ENCODE results near the gene FOXP2.
A peak's percentile ranks its signal among the peaks of the same experiment; 100 is the strongest.
"Not testable (repeated sequence)": the region's sequence is repeated elsewhere in the genome, so short reads cannot be mapped to it uniquely, and the experiment has no call there.

FOXP2 gene

DNA sequence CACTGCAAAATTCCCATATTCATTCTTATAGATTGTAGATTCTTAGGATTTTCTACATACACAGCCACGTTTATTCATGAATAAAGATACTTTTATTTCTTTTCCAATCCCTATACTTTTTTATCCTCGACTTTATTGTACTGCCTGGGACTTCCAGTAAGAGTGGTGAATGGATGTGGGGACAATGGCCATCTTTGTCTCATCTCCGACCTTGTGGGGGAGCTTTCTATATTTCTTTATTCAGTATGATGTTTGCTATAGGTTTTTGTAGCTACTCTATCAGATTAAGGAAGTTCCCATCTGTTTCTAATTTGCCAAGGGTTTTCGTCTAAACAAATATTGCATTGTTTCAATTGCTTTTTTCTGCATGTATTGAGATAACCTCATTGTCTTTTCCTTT is 184.3 kb downstream of the FOXP2 start:
- DNase-seq (ENCODE audit: low read depth) = peak; percentile 41
- Histone ChIP-seq H3K4me3 (ENCODE audit: low read length) (no peak overlapping the region), H3K9ac (ENCODE audit: low read length) (no peak overlapping the region), H3K9me3 (ENCODE audit: control insufficient read depth, low read length) (no peaks in the 10 kb centered on the region), H3K36me3 (ENCODE audit: control insufficient read depth, insufficient read depth, low read length, severe bottlenecking) (no peaks in the 10 kb centered on the region), H3K4me1 (ENCODE audit: control insufficient read depth, insufficient read depth, low read length) (no peaks in the 10 kb centered on the region), H3K27me3 (replicated peaks; ENCODE audit: control insufficient read depth, insufficient read depth, low read length) (no peaks in the 10 kb centered on the region)

DNA sequence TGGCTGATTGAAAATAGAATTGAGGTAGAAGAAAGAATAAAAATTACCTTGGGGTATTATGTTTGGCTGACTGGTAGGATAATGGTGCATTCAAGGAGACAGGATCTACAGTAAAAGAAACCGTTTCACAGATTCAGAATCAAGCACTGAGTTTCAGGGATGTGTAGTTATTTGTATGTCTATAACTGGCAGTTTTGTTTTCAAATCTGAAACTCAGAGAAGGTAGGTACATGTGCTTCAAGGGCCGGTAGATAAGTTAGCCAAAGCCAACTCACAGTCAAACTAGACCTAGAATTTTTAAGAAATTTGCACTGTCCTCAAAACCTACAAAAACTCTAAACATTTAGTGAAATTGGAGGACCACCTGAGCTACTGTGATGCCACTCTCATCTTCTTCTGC is 191.5 kb downstream of the FOXP2 start:
- DNase-seq (ENCODE audit: low read depth) = no peak
- no peaks in the 10 kb centered on the region for H3K4me1 ChIP-seq (ENCODE audit: control insufficient read depth, insufficient read depth, low read length)

DNA sequence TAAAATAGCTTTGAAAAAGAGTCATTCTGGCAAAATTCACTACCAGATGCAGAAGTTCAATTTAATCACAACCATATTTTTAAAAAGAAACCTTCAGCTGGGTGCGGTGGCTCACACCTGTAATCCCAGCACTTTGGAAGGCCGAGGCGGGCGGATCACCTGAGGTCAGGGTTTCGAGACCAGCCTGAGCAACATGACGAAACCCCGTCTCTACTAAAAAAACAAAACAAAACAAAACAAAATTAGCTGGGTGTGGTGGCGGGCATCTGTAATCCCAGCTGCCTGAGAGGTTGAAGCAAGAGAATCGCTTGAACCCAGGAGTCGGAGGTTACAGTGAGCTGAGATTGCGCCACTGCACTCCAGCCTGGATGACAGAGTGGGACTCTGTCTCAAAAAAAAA is 194.2 kb downstream of the FOXP2 start:
- not testable (repeated sequence) for H3K27me3 ChIP-seq (replicated peaks; ENCODE audit: control insufficient read depth, insufficient read depth, low read length); H3K36me3 ChIP-seq (ENCODE audit: control insufficient read depth, insufficient read depth, low read length, severe bottlenecking); H3K9ac ChIP-seq (ENCODE audit: low read length); H3K4me3 ChIP-seq (ENCODE audit: low read length); H3K4me1 ChIP-seq (ENCODE audit: control insufficient read depth, insufficient read depth, low read length); DNase-seq (ENCODE audit: low read depth); H3K9me3 ChIP-seq (ENCODE audit: control insufficient read depth, low read length)

More for the DNA sequence above, 191.5 kb downstream of the FOXP2 start:
- Histone ChIP-seq H3K9me3 (ENCODE audit: control insufficient read depth, low read length) (no peaks in the 10 kb centered on the region), H3K4me3 (ENCODE audit: low read length) (no peak overlapping the region), H3K36me3 (ENCODE audit: control insufficient read depth, insufficient read depth, low read length, severe bottlenecking) (no peaks in the 10 kb centered on the region), H3K9ac (ENCODE audit: low read length) (no peak overlapping the region), H3K27me3 (replicated peaks; ENCODE audit: control insufficient read depth, insufficient read depth, low read length) (no peaks in the 10 kb centered on the region)

- H3K36me3 ChIP-seq (ENCODE audit: control insufficient read depth, insufficient read depth, low read length, severe bottlenecking) = no peaks in the 10 kb centered on the region
- no peak for DNase-seq (ENCODE audit: low read depth)
- no peak overlapping the region for H3K4me3 ChIP-seq (ENCODE audit: low read length)
- H3K9ac ChIP-seq (ENCODE audit: low read length) = no peak overlapping the region
- H3K27me3 ChIP-seq (replicated peaks; ENCODE audit: control insufficient read depth, insufficient read depth, low read length) = no peaks in the 10 kb centered on the region
- H3K9me3 ChIP-seq (ENCODE audit: control insufficient read depth, low read length) = no peaks in the 10 kb centered on the region
- H3K4me1 ChIP-seq (ENCODE audit: control insufficient read depth, insufficient read depth, low read length) = no peaks in the 10 kb centered on the region
These were observed 205.6 kb downstream of the FOXP2 start for GRCh38 chr7:114620208-114620607.

DNA sequence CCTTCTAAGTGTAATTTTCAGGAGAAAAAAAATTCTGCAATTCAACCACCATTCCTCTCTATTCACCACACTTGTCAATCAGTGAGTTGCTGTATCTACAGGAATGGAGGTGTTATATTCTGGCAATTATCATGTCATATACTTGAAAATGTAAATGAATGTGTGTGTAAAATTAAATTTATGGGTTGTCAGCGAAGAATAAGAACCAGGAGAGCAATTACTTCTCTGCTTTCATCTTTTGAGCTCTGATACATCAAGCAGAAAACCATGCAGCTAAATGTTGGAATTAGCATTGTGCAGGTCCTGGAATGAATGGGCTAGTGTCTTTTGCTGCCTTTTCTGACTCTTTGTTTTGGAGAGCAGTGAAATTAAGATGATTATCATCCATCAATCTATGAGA is 207.6 kb downstream of the FOXP2 start:
- Histone ChIP-seq H3K27me3 (replicated peaks; ENCODE audit: control insufficient read depth, insufficient read depth, low read length) (no peaks in the 10 kb centered on the region), H3K36me3 (ENCODE audit: control insufficient read depth, insufficient read depth, low read length, severe bottlenecking) (no peaks in the 10 kb centered on the region), H3K9ac (ENCODE audit: low read length) (no peak overlapping the region), H3K4me1 (ENCODE audit: control insufficient read depth, insufficient read depth, low read length) (no peaks in the 10 kb centered on the region), H3K9me3 (ENCODE audit: control insufficient read depth, low read length) (no peaks in the 10 kb centered on the region), H3K4me3 (ENCODE audit: low read length) (no peak overlapping the region)
- no peak for DNase-seq (ENCODE audit: low read depth)

DNA sequence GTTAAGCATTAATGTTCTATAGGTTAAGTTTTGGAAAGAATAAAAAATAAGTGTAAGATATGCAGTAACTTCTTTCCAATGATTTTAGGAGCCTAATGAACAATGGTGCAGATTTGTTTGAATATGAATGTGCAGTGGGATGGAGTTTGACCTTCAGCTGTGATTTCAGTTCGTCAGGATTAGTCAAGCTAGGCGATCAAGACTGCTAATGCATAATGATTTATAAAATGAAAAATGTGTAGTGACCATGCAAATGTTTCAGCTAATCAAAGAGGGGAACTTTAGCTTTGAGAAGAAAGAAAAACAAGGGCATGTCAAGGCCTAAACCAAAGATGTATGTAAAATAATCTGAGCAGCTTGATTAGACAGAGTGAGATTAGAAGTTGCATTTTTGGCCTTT is 208.5 kb downstream of the FOXP2 start:
- Histone ChIP-seq H3K9ac (ENCODE audit: low read length) (no peak overlapping the region), H3K27me3 (replicated peaks; ENCODE audit: control insufficient read depth, insufficient read depth, low read length) (no peaks in the 10 kb centered on the region), H3K4me1 (ENCODE audit: control insufficient read depth, insufficient read depth, low read length) (no peaks in the 10 kb centered on the region), H3K36me3 (ENCODE audit: control insufficient read depth, insufficient read depth, low read length, severe bottlenecking) (no peaks in the 10 kb centered on the region), H3K9me3 (ENCODE audit: control insufficient read depth, low read length) (no peaks in the 10 kb centered on the region), H3K4me3 (ENCODE audit: low read length) (no peak overlapping the region)
- DNase-seq (ENCODE audit: low read depth) = no peak

DNA sequence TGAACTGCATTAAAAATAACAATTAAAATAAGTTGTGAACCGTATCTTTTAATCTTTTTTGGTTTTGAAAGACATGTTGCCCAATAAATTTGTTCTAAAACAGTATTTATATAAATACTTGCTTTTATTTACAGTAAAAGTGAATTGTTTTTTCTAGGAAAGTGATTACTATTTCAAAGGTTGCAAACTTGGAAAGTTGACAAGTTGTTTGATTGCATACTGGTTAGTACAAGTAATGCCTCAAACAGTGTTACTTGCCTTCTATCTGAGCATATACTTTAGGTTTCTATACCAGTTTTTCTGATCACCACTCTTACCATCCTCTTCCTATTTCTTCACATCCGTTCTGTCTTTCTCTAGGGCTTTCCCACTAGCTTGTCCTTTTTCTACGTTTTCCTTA is 212.6 kb downstream of the FOXP2 start:
- Histone ChIP-seq H3K36me3 (ENCODE audit: control insufficient read depth, insufficient read depth, low read length, severe bottlenecking) (no peaks in the 10 kb centered on the region), H3K27me3 (replicated peaks; ENCODE audit: control insufficient read depth, insufficient read depth, low read length) (no peaks in the 10 kb centered on the region), H3K9me3 (ENCODE audit: control insufficient read depth, low read length) (no peaks in the 10 kb centered on the region), H3K4me1 (ENCODE audit: control insufficient read depth, insufficient read depth, low read length) (no peaks in the 10 kb centered on the region), H3K4me3 (ENCODE audit: low read length) (no peak overlapping the region), H3K9ac (ENCODE audit: low read length) (no peak overlapping the region)
- DNase-seq (ENCODE audit: low read depth) = no peak

- Histone ChIP-seq H3K9me3 (ENCODE audit: control insufficient read depth, low read length) (no peaks in the 10 kb centered on the region), H3K27me3 (replicated peaks; ENCODE audit: control insufficient read depth, insufficient read depth, low read length) (no peaks in the 10 kb centered on the region), H3K4me3 (ENCODE audit: low read length) (no peak overlapping the region), H3K9ac (ENCODE audit: low read length) (no peak overlapping the region), H3K36me3 (ENCODE audit: control insufficient read depth, insufficient read depth, low read length, severe bottlenecking) (no peaks in the 10 kb centered on the region), H3K4me1 (ENCODE audit: control insufficient read depth, insufficient read depth, low read length) (peaks cover 9% of the 10 kb centered on the region)
- DNase-seq (ENCODE audit: low read depth) = no peak
These were observed 213.7 kb downstream of the FOXP2 start for GRCh38 chr7:114628362-114628761.

DNA sequence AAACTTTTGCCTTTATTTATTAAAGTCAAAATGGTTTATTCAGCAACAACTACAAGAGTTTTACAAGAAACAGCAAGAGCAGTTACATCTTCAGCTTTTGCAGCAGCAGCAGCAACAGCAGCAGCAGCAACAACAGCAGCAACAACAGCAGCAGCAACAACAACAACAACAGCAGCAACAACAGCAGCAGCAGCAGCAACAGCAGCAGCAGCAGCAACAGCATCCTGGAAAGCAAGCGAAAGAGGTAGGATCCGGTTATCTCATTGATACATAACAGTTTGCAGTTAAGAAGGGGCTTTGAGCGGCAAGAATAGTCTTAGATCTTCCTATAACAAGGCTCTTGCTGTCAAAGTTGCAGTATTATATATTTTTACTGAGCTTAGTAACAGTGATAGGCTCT is 215.1 kb downstream of the FOXP2 start:
- no peak for DNase-seq (ENCODE audit: low read depth)
- no peaks in the 10 kb centered on the region for H3K36me3 ChIP-seq (ENCODE audit: control insufficient read depth, insufficient read depth, low read length, severe bottlenecking)
- H3K9me3 ChIP-seq (ENCODE audit: control insufficient read depth, low read length) = no peaks in the 10 kb centered on the region
- H3K27me3 ChIP-seq (replicated peaks; ENCODE audit: control insufficient read depth, insufficient read depth, low read length) = no peaks in the 10 kb centered on the region
- peaks cover 11% of the 10 kb centered on the region for H3K4me1 ChIP-seq (ENCODE audit: control insufficient read depth, insufficient read depth, low read length)
- no peak overlapping the region for H3K9ac ChIP-seq (ENCODE audit: low read length)
- no peak overlapping the region for H3K4me3 ChIP-seq (ENCODE audit: low read length)

- Histone ChIP-seq H3K9me3 (ENCODE audit: control insufficient read depth, low read length) (no peaks in the 10 kb centered on the region), H3K27me3 (replicated peaks; ENCODE audit: control insufficient read depth, insufficient read depth, low read length) (no peaks in the 10 kb centered on the region), H3K4me3 (ENCODE audit: low read length) (no peak overlapping the region), H3K36me3 (ENCODE audit: control insufficient read depth, insufficient read depth, low read length, severe bottlenecking) (no peaks in the 10 kb centered on the region), H3K4me1 (ENCODE audit: control insufficient read depth, insufficient read depth, low read length) (peaks cover 11% of the 10 kb centered on the region), H3K9ac (ENCODE audit: low read length) (no peak overlapping the region)
- DNase-seq (ENCODE audit: low read depth) = no peak
These were observed 215.8 kb downstream of the FOXP2 start for GRCh38 chr7:114630201-114630990.

DNA sequence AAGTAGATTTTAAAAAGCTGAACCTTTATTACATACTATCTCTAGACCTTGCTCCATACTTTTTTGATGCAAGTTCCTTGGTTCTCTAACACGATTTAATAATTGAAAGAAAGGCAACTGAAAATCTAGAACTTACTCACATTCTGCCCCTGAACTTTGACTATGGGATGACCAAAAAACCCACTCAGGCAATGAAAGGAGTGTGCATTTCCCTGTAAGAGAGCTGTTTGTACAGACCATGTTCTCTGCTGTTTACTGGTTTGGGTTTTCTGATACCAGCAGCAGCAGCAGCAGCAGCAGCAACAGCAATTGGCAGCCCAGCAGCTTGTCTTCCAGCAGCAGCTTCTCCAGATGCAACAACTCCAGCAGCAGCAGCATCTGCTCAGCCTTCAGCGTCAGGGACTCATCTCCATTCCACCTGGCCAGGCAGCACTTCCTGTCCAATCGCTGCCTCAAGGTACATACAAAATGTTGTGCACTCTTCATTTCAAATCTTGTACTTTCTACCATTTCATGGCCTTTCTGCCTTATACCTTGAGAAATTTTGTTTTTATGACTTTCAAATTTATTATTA is 216.7 kb downstream of the FOXP2 start:
- Histone ChIP-seq H3K9ac (ENCODE audit: low read length) (no peak overlapping the region), H3K4me1 (ENCODE audit: control insufficient read depth, insufficient read depth, low read length) (peaks cover 11% of the 10 kb centered on the region), H3K27me3 (replicated peaks; ENCODE audit: control insufficient read depth, insufficient read depth, low read length) (no peaks in the 10 kb centered on the region), H3K9me3 (ENCODE audit: control insufficient read depth, low read length) (no peaks in the 10 kb centered on the region), H3K36me3 (ENCODE audit: control insufficient read depth, insufficient read depth, low read length, severe bottlenecking) (no peaks in the 10 kb centered on the region), H3K4me3 (ENCODE audit: low read length) (no peak overlapping the region)
- no peak for DNase-seq (ENCODE audit: low read depth)

- Histone ChIP-seq H3K36me3 (ENCODE audit: control insufficient read depth, insufficient read depth, low read length, severe bottlenecking) (no peaks in the 10 kb centered on the region), H3K9me3 (ENCODE audit: control insufficient read depth, low read length) (no peaks in the 10 kb centered on the region), H3K27me3 (replicated peaks; ENCODE audit: control insufficient read depth, insufficient read depth, low read length) (no peaks in the 10 kb centered on the region), H3K4me3 (ENCODE audit: low read length) (no peak overlapping the region), H3K9ac (ENCODE audit: low read length) (no peak overlapping the region), H3K4me1 (ENCODE audit: control insufficient read depth, insufficient read depth, low read length) (no peaks in the 10 kb centered on the region)
- no peak for DNase-seq (ENCODE audit: low read depth)
These were observed 224.8 kb downstream of the FOXP2 start for GRCh38 chr7:114639451-114639850.
